GM12878 (cell line): Measurements from ENCODE around the gene PLCB2.

Experiments used
- ATF7 ChIP-seq: fragments of 450-650 bp; IDR thresholded peaks from 2 replicates; pipeline ENCODE4 v1.6.1; 2016; ENCODE audit warnings: low read depth, mild to moderate bottlenecking
- CHD2 ChIP-seq: IDR thresholded peaks from 2 replicates; pipeline ENCODE4 v1.6.1; 2011; ENCODE audit warnings: low read depth, low read length, improper control_type of control experiment, borderline replicate concordance
- CTCF ChIP-seq, 3 experiments: IDR thresholded peaks in 2 of 3; conservative IDR thresholded peaks in 1 of 3; 2 replicates each; pipeline ENCODE4 v1.5.1; 2011; ENCODE audit warnings: low read depth in 3 of 3, low read length in 3 of 3, mild to moderate bottlenecking in 3 of 3, control low read depth in 2 of 3, moderate library complexity in 2 of 3, inconsistent platforms in 1 of 3, mixed read lengths in 1 of 3; ENCODE audit not compliant: control insufficient read depth in 2 of 3, insufficient read depth in 1 of 3; ENCODE audit errors: extremely low read depth in 1 of 3
- EZH2 ChIP-seq: IDR thresholded peaks from 2 replicates; pipeline ENCODE4 v1.6.1; 2012; ENCODE audit warnings: low read depth, mild to moderate bottlenecking, control low read depth, inconsistent platforms, low read length, borderline replicate concordance; ENCODE audit not compliant: control insufficient read depth
- HDAC6 ChIP-seq: fragments of 200-600 bp; sonication (generic); IDR thresholded peaks from one replicate; pipeline ENCODE4 v1.8.0; 2017; ENCODE audit warnings: antibody characterized with exemption; ENCODE audit not compliant: unreplicated experiment
- IRF3 ChIP-seq: fragments of 450-650 bp; IDR thresholded peaks from 2 replicates; pipeline ENCODE4 v1.6.1; 2014; ENCODE audit warnings: mild to moderate bottlenecking
- LARP7 ChIP-seq: fragments of 450-650 bp; IDR thresholded peaks from 2 replicates; pipeline ENCODE4 v1.6.1; 2017; ENCODE audit warnings: mild to moderate bottlenecking
- POLR2AphosphoS5 ChIP-seq: IDR thresholded peaks from 2 replicates; pipeline ENCODE4 v1.6.1; 2011; ENCODE audit warnings: mild to moderate bottlenecking, low read length, inconsistent platforms
- RELA ChIP-seq: fragments of 450-650 bp; IDR thresholded peaks from 2 replicates; pipeline ENCODE4 v1.8.0; 2014; ENCODE audit warnings: borderline replicate concordance; ENCODE audit not compliant: partially characterized antibody
- SMC3 ChIP-seq: IDR thresholded peaks from 2 replicates; pipeline ENCODE4 v1.6.1; 2011; ENCODE audit warnings: low read length, improper control_type of control experiment, borderline replicate concordance
- SUZ12 ChIP-seq: fragments of 200-600 bp; sonication (generic); IDR thresholded peaks from one replicate; pipeline ENCODE4 v1.6.1; 2018; ENCODE audit warnings: antibody characterized with exemption, mild to moderate bottlenecking; ENCODE audit not compliant: unreplicated experiment
- TAF1 ChIP-seq: IDR thresholded peaks from 2 replicates; pipeline ENCODE4 v1.6.1; 2011; ENCODE audit warnings: mild to moderate bottlenecking, low read depth, low read length, borderline replicate concordance
- TBL1XR1 ChIP-seq: IDR thresholded peaks from 2 replicates; pipeline ENCODE4 v1.6.1; 2012; ENCODE audit warnings: low read depth, low read length, improper control_type of control experiment
- TF ChIP-seq, protein P1 (sequence below): fragments of 150-350 bp; IDR thresholded peaks from 2 replicates; pipeline ENCODE4 v1.6.1; 2016; ENCODE audit warnings: low read depth, low read length

GRCh38 chr15:40345225-40345866 lies 37.6 kb upstream of the PLCB2 start:
- no peak for TF ChIP-seq LARP7
- TF ChIP-seq CTCF (IDR thresholded peaks at IDR 0.05 in 2 of 3, conservative IDR thresholded peaks at IDR 0.05 in 1 of 3; ENCODE audit: control insufficient read depth in 2 of 3, extremely low read depth in 1 of 3, insufficient read depth in 1 of 3, low read depth in 3 of 3, low read length in 3 of 3): no peak
- TF ChIP-seq ATF7: no peak
- no peak for TF ChIP-seq TBL1XR1
- no peak for TF ChIP-seq SUZ12
- no peak for TF ChIP-seq EZH2
- TF ChIP-seq IRF3: no peak
- TF ChIP-seq HDAC6: no peak
- no peak for TF ChIP-seq CHD2
- TF ChIP-seq, protein P1, sequence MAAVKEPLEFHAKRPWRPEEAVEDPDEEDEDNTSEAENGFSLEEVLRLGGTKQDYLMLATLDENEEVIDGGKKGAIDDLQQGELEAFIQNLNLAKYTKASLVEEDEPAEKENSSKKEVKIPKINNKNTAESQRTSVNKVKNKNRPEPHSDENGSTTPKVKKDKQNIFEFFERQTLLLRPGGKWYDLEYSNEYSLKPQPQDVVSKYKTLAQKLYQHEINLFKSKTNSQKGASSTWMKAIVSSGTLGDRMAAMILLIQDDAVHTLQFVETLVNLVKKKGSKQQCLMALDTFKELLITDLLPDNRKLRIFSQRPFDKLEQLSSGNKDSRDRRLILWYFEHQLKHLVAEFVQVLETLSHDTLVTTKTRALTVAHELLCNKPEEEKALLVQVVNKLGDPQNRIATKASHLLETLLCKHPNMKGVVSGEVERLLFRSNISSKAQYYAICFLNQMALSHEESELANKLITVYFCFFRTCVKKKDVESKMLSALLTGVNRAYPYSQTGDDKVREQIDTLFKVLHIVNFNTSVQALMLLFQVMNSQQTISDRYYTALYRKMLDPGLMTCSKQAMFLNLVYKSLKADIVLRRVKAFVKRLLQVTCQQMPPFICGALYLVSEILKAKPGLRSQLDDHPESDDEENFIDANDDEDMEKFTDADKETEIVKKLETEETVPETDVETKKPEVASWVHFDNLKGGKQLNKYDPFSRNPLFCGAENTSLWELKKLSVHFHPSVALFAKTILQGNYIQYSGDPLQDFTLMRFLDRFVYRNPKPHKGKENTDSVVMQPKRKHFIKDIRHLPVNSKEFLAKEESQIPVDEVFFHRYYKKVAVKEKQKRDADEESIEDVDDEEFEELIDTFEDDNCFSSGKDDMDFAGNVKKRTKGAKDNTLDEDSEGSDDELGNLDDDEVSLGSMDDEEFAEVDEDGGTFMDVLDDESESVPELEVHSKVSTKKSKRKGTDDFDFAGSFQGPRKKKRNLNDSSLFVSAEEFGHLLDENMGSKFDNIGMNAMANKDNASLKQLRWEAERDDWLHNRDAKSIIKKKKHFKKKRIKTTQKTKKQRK: no peak
- no peak for TF ChIP-seq POLR2AphosphoS5
- TF ChIP-seq RELA: no peak
- no peak for TF ChIP-seq TAF1
- TF ChIP-seq SMC3: no peak
